ENCODE results near the gene CEP95. TPM values are rescaled to one million over a fixed set of nuclear protein-coding genes. Genes with fewer than 3 reads are reported as not detected.

Gene CEP95
- total RNA-seq, 4 donors from 2014 or later, result 37.9 to 80.7 (median 54.0) TPM

DNA sequence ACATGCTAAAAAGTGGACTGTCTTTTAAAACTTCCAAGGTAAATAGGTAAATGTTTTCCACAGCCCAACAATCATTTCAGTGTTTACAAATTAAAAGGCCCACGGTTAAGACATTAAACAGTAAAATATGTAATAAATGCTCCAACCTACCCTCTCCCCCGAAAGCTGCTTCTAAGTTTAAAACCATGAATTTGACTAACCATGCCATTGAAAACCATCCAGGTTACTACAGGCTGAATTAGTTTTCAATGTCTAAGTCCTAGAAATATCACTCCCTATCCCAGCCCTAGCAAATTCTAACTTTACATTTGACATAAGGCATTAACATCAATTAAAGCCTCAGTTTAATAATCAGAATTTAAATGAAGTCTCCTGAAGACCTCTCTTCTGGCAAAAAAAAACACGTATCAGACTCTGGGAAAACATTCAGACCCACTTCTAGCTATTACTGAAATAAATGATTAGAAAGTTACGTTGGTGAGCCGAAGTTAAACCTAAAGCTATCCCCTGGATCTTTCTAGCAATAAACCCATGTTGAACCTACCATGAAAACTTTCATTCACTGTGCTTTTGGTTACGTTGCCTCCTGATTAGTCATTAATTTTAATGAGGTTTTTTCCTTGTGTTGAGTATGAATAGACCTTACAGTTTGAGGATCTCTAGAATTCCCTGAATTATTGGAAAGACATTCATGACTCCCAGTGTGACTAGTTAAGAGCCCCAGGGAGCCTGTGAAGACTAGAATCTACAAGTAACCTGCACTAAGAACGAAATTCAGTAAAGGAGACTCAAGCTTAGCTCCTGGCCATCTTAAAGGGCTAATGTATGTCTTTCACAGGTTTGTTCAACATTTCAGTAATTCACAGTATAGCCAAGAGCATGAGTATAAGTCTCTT is 8.2 kb upstream of the CEP95 start:
- intact Hi-C loops (cut with DNase I; ENCODE audit: low total_unique reads), result no loop called here
- WGBS, 2 donors, result 59 to 63% methylated on average over 7 of the region's 7 CpGs
- H3K4me3 ChIP-seq (ENCODE audit: low read depth, poor library complexity, severe bottlenecking), result no peak overlapping the region
- no peak for DNase-seq (ENCODE audit: low spot score in 2 of 2)
- no peak for TF ChIP-seq POLR2A (IDR thresholded peaks at IDR 0.05)
- TF ChIP-seq, protein P1, sequence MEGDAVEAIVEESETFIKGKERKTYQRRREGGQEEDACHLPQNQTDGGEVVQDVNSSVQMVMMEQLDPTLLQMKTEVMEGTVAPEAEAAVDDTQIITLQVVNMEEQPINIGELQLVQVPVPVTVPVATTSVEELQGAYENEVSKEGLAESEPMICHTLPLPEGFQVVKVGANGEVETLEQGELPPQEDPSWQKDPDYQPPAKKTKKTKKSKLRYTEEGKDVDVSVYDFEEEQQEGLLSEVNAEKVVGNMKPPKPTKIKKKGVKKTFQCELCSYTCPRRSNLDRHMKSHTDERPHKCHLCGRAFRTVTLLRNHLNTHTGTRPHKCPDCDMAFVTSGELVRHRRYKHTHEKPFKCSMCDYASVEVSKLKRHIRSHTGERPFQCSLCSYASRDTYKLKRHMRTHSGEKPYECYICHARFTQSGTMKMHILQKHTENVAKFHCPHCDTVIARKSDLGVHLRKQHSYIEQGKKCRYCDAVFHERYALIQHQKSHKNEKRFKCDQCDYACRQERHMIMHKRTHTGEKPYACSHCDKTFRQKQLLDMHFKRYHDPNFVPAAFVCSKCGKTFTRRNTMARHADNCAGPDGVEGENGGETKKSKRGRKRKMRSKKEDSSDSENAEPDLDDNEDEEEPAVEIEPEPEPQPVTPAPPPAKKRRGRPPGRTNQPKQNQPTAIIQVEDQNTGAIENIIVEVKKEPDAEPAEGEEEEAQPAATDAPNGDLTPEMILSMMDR (IDR thresholded peaks at IDR 0.05), result no peak

- 80 to 84% methylated on average over 6 of the region's 6 CpGs for WGBS, 2 donors
- no peak overlapping the region for H3K4me3 ChIP-seq (ENCODE audit: low read depth, poor library complexity, severe bottlenecking)
- intact Hi-C loops (cut with DNase I; ENCODE audit: low total_unique reads), result no loop called here
- DNase-seq (ENCODE audit: low spot score in 2 of 2), result no peak
- TF ChIP-seq POLR2A (IDR thresholded peaks at IDR 0.05), result no peak
- TF ChIP-seq, protein P1 (IDR thresholded peaks at IDR 0.05), result no peak
These were observed 6.8 kb upstream of the CEP95 start for GRCh38 chr17:64499805-64500486.

GRCh38 chr17:64500487-64500859 is 6.3 kb upstream of the CEP95 start:
- intact Hi-C loops (cut with DNase I; ENCODE audit: low total_unique reads), result no loop called here

DNA sequence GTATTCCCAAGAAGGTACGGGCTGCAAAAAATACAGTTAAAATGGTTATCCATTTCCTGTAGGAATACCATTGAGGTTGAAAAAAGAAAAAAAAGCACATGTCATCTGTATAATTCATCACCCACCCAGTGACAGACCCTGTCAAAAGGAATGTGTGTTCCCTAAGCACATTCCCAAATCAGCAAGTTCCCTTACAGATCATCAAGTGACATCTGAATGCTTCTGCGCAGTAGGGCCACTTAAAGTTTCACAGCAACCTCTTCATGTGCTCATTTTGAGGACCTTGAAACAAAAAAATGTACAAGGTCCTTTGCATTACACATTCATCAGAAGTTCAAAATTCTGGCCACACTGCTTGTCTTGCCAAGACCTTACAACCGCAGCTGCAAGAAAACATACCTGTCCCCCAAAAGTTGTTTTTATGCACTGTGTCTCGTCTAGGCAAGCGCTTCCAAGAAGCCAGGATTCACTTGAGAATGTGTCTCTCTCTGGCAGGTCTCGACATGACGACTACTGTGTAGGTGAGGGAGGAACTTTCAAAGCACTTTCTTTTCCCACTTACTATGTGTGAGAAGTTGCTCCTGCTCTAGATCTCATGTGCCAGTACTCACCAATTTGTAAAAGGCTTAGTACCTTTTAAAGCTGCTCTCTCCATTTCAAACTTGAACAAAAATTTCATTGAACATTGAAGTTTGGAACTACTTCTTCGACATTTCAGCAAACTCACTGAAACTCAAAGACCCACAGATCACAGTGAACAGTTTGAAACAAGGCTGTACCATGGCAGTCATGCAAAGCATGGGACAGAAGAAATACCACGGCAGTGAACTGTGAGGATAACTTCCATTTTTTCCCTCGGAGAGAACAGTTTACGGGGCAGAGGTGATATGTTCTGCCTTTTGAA is 5.7 kb upstream of the CEP95 start:
- DNase-seq (ENCODE audit: low spot score in 2 of 2), result no peak
- WGBS, 2 donors, result 58 to 59% methylated on average over 11 of the region's 11 CpGs
- no peak overlapping the region for H3K4me3 ChIP-seq (ENCODE audit: low read depth, poor library complexity, severe bottlenecking)
- TF ChIP-seq, protein P1 (IDR thresholded peaks at IDR 0.05), result no peak
- no peak for TF ChIP-seq POLR2A (IDR thresholded peaks at IDR 0.05)
- intact Hi-C loops (cut with DNase I; ENCODE audit: low total_unique reads), result no loop called here

More at GRCh38 chr17:64500487-64500859, 6.3 kb upstream of the CEP95 start:
- 86 to 89% methylated on average over 8 of the region's 8 CpGs for WGBS, 2 donors
- H3K4me3 ChIP-seq (ENCODE audit: low read depth, poor library complexity, severe bottlenecking), result no peak overlapping the region
- no peak for TF ChIP-seq POLR2A (IDR thresholded peaks at IDR 0.05)
- TF ChIP-seq, protein P1 (IDR thresholded peaks at IDR 0.05), result no peak
- no peak for DNase-seq (ENCODE audit: low spot score in 2 of 2)

DNA sequence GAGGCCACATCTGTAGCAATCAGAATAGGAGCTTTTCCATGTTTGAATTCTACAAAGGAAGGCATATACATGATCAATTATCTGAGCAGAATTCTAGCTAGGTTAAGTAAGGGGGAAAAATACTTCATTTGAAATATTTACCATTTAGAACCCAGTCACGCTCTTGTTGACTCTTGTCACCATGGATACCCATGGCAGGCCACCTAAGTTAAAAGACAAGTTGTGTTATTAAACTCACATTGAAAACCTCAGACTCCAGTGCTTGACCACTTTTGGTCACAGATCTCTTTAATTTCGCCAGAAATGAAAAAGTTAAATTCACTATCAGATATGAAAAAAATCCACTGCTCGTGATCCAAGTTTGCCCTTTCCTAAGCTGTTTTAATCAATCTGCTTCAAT is 4.8 kb upstream of the CEP95 start:
- intact Hi-C loops (cut with DNase I; ENCODE audit: low total_unique reads), result no loop called here
- 72 to 79% methylated on average over 3 of the region's 3 CpGs for WGBS, 2 donors
- no peak for DNase-seq (ENCODE audit: low spot score in 2 of 2)
- no peak for TF ChIP-seq POLR2A (IDR thresholded peaks at IDR 0.05)
- TF ChIP-seq, protein P1 (IDR thresholded peaks at IDR 0.05), result no peak
- no peak overlapping the region for H3K4me3 ChIP-seq (ENCODE audit: low read depth, poor library complexity, severe bottlenecking)
